Measurements from ENCODE around the gene CLBA1.
"Not testable (repeated sequence)": the region's sequence is repeated elsewhere in the genome, so short reads cannot be mapped to it uniquely, and the experiment has no call there.

The CLBA1 gene

GRCh38 chr14:104985675-104986486, at the start of gene CLBA1:
TSS of gene CLBA1 (plus strand) at chr14:104985788. CDS start at chr14:104986432, 644 bp downstream.
- peak; percentile 84 for DNase-seq (ENCODE audit: low read depth)

- DNase-seq (ENCODE audit: low read depth), result no peak
These were observed 49.6 kb upstream of the CLBA1 start for GRCh38 chr14:104935955-104936354.

DNA sequence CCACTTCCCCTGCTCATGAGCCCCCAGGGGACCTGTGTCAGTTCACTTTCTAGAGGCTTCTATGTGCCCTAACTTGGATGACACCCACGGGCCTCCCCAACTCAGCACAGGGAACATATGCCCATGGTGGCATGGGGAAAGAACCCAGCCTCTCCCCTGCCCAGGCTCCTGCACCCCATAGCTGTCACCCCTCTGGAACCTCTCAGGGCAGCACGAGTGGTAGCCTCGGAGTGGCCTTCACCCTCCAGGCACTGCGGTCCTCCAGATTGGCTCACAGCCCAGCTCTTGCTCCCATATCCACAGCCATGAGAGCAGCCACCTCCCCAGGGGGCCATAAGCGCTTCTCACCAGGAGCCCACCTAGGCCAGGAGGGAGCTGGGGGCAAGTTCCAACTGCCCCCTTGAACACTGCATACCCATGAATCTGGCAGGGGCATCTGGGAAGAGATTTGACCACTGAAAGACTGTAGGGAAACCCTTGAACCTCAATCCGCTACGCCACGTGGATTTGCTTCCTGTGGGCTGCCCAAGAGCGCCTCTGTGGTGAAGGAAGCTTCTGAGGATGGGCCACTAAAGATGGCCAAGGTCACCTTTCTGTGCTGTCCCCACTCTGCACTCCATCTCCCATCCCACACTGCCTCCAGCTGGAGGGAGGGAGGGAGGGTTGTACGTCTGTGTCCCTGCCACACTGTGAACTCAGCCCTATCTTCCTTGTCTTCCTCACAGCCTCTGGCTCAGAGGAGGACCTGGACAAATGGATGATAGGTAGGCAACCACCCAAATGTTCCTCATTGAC, 49.0 kb upstream of the CLBA1 start:
- DNase-seq (ENCODE audit: low read depth), result no peak

DNA sequence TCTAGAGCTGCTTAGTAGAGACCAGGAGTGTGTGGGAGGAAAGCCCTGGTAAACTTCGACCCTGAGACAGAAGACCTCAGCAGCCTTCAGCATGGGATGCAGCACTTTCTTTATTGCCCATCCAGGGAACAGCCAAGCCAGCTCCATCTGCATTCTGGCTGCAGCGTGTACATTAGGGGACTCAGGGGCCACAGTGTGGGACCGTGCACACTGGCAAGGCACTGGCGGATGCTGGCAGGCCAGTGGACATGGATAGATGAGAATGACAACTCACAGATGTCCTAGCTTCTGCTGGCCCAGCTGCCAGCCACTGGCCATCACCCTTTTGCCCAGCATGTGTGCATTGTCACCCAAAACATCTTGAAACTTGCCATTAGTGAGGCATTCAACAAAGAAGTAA, 48.4 kb upstream of the CLBA1 start:
- DNase-seq (ENCODE audit: low read depth), result no peak

DNA sequence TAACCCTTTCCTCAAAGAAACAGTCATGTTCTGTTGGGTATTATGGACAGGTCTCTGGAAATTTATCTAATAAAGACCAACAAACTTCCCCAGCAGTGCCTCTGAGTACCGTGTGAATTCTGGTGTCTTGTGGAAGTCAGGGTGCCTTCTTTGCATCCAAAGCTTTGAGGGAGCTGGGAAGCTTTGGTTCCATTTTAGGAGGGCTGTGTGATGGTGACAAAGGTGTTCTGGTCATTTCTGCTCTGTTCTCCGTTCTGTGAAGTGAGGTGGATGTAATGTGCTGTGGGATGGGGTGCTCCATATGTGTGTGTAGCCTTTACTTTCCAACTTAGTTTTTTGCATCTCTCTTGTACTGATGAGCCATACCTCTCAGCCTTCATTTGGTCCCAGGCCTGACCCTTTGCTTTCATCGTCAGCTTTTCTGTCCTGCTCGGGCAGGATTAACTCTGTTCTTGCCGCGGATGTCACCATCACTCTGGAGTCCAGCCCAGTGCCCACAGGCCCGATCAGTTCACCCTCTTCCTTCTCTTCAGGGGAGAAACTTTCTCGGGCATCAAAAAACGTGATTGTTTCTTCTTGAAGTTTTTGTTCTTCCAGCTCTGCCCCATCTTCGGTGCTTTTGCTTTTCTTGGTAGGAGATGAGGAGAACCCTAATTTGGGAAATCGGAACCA, 47.8 kb upstream of the CLBA1 start:
- DNase-seq (ENCODE audit: low read depth), result no peak

GRCh38 chr14:104938436-104938835, 47.2 kb upstream of the CLBA1 start:
- DNase-seq (ENCODE audit: low read depth), result no peak

GRCh38 chr14:104938960-104939359, 46.6 kb upstream of the CLBA1 start:
- DNase-seq (ENCODE audit: low read depth), result no peak

DNA sequence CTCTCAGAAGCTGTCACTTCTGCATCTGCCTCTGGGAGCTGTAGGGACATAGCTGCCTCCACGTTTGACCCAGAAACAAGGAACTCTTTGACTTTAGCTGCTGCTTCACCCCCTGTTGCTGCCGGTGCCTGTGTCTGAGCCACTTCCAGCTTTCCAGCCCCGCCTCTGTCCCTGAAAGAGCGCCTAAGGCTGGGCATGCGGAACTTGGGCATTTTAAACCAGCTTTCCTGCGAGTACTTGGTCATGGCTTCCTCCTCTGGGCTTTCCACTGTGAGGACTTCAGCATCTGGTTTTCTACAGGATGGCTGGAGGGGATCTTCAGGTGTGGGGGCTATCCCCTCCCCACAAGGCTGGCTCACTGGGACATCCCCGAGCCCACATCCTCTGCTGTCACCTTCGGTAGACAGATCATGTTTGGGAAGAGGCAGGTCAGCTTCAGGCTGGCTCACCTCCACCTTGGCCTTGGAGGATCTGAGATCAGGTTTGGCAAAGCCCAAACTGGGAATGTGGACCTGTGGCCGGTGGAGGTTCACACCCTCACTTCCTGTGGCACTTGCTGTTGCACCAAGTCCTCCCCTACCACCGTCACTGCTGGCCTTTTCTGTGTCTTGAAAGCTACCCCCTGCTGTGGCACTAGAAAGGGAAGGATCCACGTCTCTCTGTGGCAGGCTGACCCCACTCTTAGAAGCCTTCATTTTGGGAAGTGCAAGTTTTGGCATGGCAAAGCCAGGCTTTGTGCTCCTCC, 45.8 kb upstream of the CLBA1 start:
- no peak for DNase-seq (ENCODE audit: low read depth)

DNA sequence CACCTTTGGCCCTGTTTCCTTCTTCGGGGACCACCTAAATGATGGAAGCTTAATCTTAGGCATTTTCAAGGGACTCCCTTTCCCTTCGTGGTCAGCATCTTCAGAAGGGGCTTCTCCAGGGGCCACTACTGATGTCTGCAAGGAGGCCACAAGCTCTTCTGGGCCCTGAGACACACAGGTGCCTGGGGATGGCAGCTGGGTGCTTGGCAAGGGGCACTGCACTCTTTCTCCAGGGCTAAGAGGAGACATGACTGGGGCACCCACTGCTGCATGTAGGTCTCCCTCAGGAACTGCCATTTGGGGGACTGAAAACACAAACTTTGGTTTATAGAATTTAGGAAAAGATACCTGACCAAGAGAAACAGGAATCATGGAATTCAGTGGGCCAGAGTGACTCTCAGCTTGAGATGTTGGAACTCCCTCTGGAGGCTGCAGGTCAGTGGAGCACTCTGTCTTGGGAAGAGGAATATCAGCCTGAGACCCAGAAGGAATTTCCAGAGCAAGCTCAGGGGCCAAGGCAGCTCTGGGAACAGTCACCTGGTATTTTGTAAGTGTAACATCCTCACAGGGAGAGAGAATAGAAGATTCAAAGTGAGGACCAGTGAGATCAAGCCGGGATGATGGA, 45.0 kb upstream of the CLBA1 start:
- no peak for DNase-seq (ENCODE audit: low read depth)

DNA sequence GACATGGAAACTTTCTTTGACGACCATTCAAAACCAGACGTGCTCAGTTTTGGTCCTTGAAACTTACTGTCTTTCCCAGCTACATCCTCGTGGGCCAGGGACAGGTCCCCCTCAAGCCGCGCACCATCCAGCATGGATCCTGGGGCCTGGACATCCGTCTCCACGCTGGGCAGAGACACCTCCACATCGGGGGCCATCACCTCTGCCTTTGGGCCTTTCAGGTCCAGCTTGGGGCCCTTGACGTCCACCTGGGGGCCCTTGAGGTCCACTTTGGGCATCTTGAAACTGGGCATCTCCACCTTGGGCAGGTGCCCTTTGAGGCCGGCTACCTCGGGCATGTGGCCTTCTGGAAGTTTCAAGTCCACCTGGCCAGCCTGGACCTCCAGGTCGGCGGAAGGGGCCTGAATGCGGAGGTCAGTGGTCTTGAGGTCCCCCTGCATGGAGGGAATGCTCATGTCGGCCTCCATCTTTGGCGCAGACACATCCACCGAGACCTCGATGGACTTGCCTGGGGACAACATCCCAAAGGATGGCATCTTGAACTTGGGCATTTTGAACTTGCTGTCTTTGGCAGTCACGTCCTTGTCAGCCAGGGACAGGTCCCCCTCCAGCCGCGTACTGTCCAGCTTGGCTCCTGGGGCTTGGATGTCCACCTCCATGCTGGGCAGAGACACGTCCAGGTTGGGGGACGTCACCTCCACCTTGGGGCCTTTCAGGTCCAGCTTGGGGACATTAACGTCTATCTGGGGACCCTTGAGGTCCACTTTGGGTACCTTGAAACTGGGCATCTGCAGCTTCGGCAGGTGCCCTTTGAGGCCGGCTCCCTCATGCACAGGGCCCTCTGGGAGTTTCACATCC, 43.9 kb upstream of the CLBA1 start:
- DNase-seq (ENCODE audit: low read depth), result no peak

GRCh38 chr14:104942586-104942985, 43.0 kb upstream of the CLBA1 start:
- no peak for DNase-seq (ENCODE audit: low read depth)

- DNase-seq (ENCODE audit: low read depth), result not testable (repeated sequence)
These were observed 42.2 kb upstream of the CLBA1 start for GRCh38 chr14:104943216-104944015.

- not testable (repeated sequence) for DNase-seq (ENCODE audit: low read depth)
These were observed 41.6 kb upstream of the CLBA1 start for GRCh38 chr14:104944016-104944308.

- DNase-seq (ENCODE audit: low read depth), result not testable (repeated sequence)
These were observed 41.0 kb upstream of the CLBA1 start for GRCh38 chr14:104944436-104945205.

DNA sequence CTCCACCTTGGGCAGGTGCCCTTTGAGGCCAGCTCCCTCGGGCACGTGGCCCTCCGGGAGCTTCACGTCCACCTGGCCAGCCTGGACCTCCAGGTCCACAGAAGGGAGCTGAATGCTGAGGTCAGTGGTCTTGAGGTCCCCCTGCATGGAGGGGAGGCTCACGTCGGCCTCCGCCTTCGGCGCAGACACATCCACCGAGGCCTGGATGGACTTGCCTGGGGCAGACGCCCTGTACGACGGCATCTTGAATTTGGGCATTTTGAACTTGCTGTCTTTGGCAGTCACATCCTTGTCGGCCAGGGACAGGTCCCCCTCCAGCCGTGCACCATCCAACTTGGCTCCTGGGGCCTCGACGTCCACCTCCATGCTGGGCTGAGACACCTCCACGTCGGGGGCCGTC, 40.3 kb upstream of the CLBA1 start:
- not testable (repeated sequence) for DNase-seq (ENCODE audit: low read depth)

- not testable (repeated sequence) for DNase-seq (ENCODE audit: low read depth)
These were observed 39.3 kb upstream of the CLBA1 start for GRCh38 chr14:104945986-104946965.

DNA sequence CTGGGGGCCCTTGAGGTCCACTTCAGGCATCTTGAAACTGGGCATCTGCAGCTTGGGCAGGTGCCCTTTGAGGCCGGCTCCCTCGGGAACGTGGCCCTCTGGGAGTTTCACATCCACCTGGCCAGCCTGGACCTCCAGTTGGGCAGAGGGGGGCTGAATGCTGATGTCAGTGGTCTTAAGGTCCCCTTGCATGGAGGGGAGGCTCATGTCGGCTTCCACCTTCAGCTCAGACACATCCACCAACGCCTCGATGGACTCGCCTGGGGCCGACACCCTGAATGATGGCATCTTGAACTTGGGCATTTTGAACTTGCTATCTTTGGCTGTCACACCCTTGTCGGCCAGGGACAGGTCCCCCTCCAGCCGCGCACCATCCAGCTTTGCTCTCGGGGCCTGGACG, 38.4 kb upstream of the CLBA1 start:
- not testable (repeated sequence) for DNase-seq (ENCODE audit: low read depth)

Data from activated T-cell treated with anti-CD3 and anti-CD28 coated beads for 24 hours (primary cell).